Kidney (tissue), 14 donors: Measurements from ENCODE around the gene BTN1A1. TPM values are rescaled to one million over a fixed set of nuclear protein-coding genes. Genes with fewer than 3 reads are reported as not detected.
A peak's percentile ranks its signal among the peaks of the same experiment; 100 is the strongest.

Experiments
- DNase-seq, 5 donors: peaks; one replicate each; pipeline ENCODE4 v3.0.0-alpha.2; 2013 to 2020
- FAIRE-seq: peaks from 2 replicates; lab custom pipeline; 2012; peaks lifted over from hg19 to GRCh38; lab: Jason Lieb, UNC
- H3K27ac ChIP-seq, 2 donors: one replicate each; pipeline ENCODE4 v1.7.0; 2013; ENCODE audit warnings: low read depth in 2 of 2, low read length in 2 of 2, inconsistent platforms in 1 of 2
- H3K27me3 ChIP-seq: one replicate; pipeline ENCODE4 v1.7.1; 2013; ENCODE audit warnings: low read length, inconsistent platforms; ENCODE audit not compliant: control insufficient read depth, insufficient read depth
- H3K36me3 ChIP-seq, 3 donors: one replicate each; pipeline versions ENCODE4 v1.7.0 to v1.7.1; 2013; ENCODE audit warnings: low read length in 3 of 3, control low read depth in 1 of 3, inconsistent platforms in 1 of 3; ENCODE audit not compliant: insufficient read depth in 3 of 3, control insufficient read depth in 2 of 3
- H3K4me1 ChIP-seq, 3 donors: one replicate each; pipeline versions ENCODE4 v1.7.0 to v1.7.1; 2013; ENCODE audit warnings: low read length in 3 of 3, inconsistent platforms in 1 of 3, low read depth in 1 of 3; ENCODE audit not compliant: control insufficient read depth in 2 of 3, insufficient read depth in 2 of 3
- H3K4me3 ChIP-seq, 3 donors: one replicate each; pipeline versions ENCODE4 v1.7.0 to v1.8.1; 2013; ENCODE audit warnings: low read length in 3 of 3, control low read depth in 1 of 3, inconsistent platforms in 1 of 3
- H3K9ac ChIP-seq, 3 donors: one replicate each; pipeline versions ENCODE4 v1.7.0 to v1.7.1; 2013; ENCODE audit warnings: low read length in 3 of 3, control low read depth in 1 of 3, inconsistent platforms in 1 of 3
- H3K9me3 ChIP-seq, 3 donors: one replicate each; pipeline versions ENCODE4 v1.7.0 to v1.7.1; 2013; ENCODE audit warnings: low read length in 3 of 3, control low read depth in 1 of 3, inconsistent platforms in 1 of 3; ENCODE audit not compliant: control insufficient read depth in 2 of 3, insufficient read depth in 1 of 3
- CTCF ChIP-seq: IDR thresholded peaks from 3 replicates; pipeline ENCODE4 v1.5.1; 2012; ENCODE audit warnings: mild to moderate bottlenecking, moderate library complexity, borderline replicate concordance; ENCODE audit not compliant: insufficient read depth; ENCODE audit errors: extremely low read depth
- intact Hi-C: fragments of 100-400 bp; cut with DNase I; formaldehyde crosslinking; loops from one replicate; pipeline ENCODE4 v1.11.1; 2022
- polyA plus RNA-seq: library from polyadenylated mRNA; stranded (reverse); fragments of 350-450 nt; fragmentation: Illumina TruSeq; extraction: RNeasy Lipid Tissue Mini Kit (QIAGEN cat#74804); gene quantifications from one replicate; pipeline ENCODE4 v1.2.3, GENCODE V29; 2014; ENCODE audit warnings: low read depth, low replicate concordance; ENCODE audit not compliant: insufficient read depth
- total RNA-seq: library from RNA; stranded (reverse); fragmentation: NEBNext Ultra II Directional; extraction: Animal tissue kit (Norgen Biotek cat#: 25700); gene quantifications from one replicate; pipeline ENCODE4 v1.2.1, GENCODE V29; 2021
- donor health status: control.
- donor health status: control.
- donor health status: control.
- donor health status: control.
- donor health status: control.
- donor health status: DM: yes; HTN: yes; CAD: no.
- donor health status: Normal renal cell carcinoma (clear cell type).

Gene BTN1A1
- total and polyA plus RNA-seq, 2 donors from 2014 or later = 0.09 TPM; not detected in 1

- no peak for TF ChIP-seq CTCF
- Histone ChIP-seq H3K36me3 (no peaks in the 10 kb centered on the region), H3K9me3 (no peaks in the 10 kb centered on the region), H3K4me3 (peak overlapping the region; percentile 58 to 93 (median 85)), H3K4me1 (peaks cover 0 to 2% (median 0%) of the 10 kb centered on the region in 3 donors), H3K27ac (peak overlapping the region in 1 of 2 donors; percentile 73), H3K9ac (peak overlapping the region; percentile 41 to 78 (median 50)), H3K27me3 (no peaks in the 10 kb centered on the region)
- no peak for FAIRE-seq
- intact Hi-C loops = no loop called here
- peak; percentile 76 to 91 (median 86) for DNase-seq
These were observed 53.1 kb downstream of the BTN1A1 start for GRCh38 chr6:26553264-26553634.

- Histone ChIP-seq H3K9me3 (no peaks in the 10 kb centered on the region), H3K36me3 (no peaks in the 10 kb centered on the region), H3K9ac (peak overlapping the region; percentile 41 to 78 (median 50)), H3K27ac (peak overlapping the region; percentile 45 to 73), H3K4me3 (peak overlapping the region; percentile 58 to 93 (median 85)), H3K27me3 (no peaks in the 10 kb centered on the region), H3K4me1 (peaks cover 0 to 2% (median 0%) of the 10 kb centered on the region in 3 donors)
- intact Hi-C loops = no loop called here
- peak; percentile 85 to 93 (median 88) for DNase-seq
- FAIRE-seq = no peak
- no peak for TF ChIP-seq CTCF
These were observed 53.7 kb downstream of the BTN1A1 start for GRCh38 chr6:26553635-26554446.

GRCh38 chr6:26554447-26554696, 54.3 kb downstream of the BTN1A1 start:
- Histone ChIP-seq H3K9me3 (no peaks in the 10 kb centered on the region), H3K4me1 (peaks cover 0 to 2% (median 0%) of the 10 kb centered on the region in 3 donors), H3K27me3 (no peaks in the 10 kb centered on the region), H3K4me3 (peak overlapping the region; percentile 51 to 68 (median 58)), H3K27ac (peak overlapping the region in 1 of 2 donors; percentile 73), H3K9ac (peak overlapping the region in 2 of 3 donors; percentile 13 to 19), H3K36me3 (no peaks in the 10 kb centered on the region)
- no peak for TF ChIP-seq CTCF
- intact Hi-C loops = no loop called here
- no peak for DNase-seq
- no peak for FAIRE-seq
